DMS114 treated with DMSO at 0.1 percent for 48 hours (cell line): ENCODE results near the gene PATL1.
"Not testable (repeated sequence)": the region's sequence is repeated elsewhere in the genome, so short reads cannot be mapped to it uniquely, and the experiment has no call there.

Experiments used
- DNase-seq: peaks from one replicate; lab custom pipeline; 2025; ENCODE audit not compliant: unreplicated experiment; lab: John Stamatoyannopoulos, UW

Gene PATL1

DNA sequence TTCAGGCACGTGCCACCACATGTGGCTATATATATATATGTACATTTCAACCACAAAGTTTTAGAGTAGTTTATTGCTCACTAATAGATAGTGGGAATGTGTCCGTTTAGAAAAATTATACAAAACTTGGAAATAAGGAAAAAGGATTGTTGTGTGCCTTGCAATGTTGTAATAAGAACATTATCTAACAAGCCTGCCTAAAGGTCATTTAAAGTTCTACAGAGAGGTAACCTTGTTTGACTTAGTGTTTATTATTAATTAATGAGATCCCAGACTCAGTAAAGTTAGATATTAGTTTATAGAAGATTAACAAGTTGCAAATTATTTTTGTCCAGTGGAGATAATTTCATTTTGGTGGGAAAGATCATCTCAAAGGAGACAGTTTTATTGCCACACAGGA lies 5.5 kb upstream of the PATL1 start:
- no peak for DNase-seq

DNA sequence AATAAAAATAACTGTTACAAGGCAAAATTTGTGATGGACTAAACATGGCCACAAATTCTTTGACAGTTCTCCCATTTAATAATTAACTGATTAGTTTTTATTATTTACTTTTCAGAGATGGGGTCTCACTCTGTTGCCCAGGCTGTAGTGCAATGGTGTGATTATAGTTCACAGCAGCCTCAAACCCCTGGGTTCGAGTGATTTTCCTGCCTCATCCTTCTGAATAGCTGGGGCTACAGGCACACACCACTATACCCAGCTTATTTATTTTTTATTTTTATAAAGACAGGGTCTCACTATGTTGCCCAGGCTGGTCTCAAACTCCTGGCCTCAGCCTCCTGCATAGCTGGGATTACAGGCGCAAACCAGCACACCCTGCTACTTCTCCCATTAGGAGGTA lies 4.5 kb upstream of the PATL1 start:
- DNase-seq, result no peak

GRCh38 chr11:59671471-59671870 lies 2.6 kb upstream of the PATL1 start:
- DNase-seq, result no peak

GRCh38 chr11:59669611-59670009 lies 773 bp upstream of the PATL1 start:
- DNase-seq, result no peak

- no peak for DNase-seq
Observed at GRCh38 chr11:59668188-59668949, 468 bp downstream of the PATL1 start.

GRCh38 chr11:59667812-59668187 lies 1.0 kb downstream of the PATL1 start:
- no peak for DNase-seq

- no peak for DNase-seq
Observed at GRCh38 chr11:59666969-59667368, 1.9 kb downstream of the PATL1 start.

- DNase-seq, result no peak
Observed at GRCh38 chr11:59660621-59661020, 8.2 kb downstream of the PATL1 start.

DNA sequence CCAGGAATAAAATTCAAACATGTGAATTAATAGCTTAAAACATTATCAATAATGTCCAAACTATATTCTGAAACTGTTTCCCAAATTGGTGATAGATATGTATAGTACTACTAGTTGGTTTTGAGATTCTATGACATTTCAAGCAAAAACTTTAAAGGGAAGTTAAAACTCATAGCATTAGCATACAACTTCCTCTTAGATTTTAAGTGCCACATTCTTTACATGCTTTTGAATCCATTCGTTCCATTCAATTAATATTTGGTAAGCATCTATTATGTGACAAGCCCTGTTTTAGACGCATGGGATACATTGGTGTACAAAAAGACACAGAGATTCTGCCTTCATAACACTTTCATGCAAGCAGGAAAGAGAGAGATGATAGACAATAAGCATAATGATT lies 8.9 kb downstream of the PATL1 start:
- DNase-seq, result no peak

DNA sequence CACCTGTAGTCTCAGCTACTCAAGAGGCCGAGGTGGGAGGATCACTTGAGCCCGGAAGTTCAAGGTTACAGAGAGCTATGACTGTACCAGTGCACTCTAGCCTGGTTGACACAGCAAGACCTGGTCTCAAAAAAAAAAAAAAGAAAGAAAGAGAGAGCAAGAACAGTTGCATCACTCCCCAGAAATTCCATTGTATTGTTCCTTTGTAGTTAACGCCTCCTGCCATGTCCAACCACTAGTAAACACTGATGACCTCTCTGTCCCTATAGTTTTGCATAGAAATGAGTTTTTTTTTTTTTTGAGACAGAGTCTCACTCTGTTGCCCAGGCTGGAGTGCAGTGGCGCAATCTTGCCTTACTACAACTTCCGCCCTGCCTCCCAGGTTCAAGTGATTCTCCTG lies 10.8 kb downstream of the PATL1 start:
- no peak for DNase-seq

DNA sequence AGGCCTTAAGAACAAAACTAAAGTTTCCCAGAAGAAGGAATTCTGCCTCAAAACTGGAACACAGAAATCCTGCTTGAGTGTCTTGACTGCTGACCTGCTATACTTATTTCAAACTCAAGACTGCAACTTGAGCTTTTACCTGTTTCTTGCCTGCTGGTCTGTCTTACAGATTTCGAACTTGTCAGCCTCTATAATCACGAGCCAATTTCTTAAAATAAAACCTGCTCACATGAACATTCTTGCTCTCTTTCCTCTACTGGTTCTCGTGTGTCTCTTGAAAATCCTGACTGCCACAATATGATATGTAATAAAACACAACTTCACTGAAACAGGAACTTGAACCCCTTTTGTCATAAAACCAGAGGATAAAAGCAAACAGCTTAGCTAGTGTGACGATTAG lies 13.9 kb downstream of the PATL1 start:
- no peak for DNase-seq

GRCh38 chr11:59647245-59647980 lies 21.4 kb downstream of the PATL1 start:
- DNase-seq, result no peak

DNA sequence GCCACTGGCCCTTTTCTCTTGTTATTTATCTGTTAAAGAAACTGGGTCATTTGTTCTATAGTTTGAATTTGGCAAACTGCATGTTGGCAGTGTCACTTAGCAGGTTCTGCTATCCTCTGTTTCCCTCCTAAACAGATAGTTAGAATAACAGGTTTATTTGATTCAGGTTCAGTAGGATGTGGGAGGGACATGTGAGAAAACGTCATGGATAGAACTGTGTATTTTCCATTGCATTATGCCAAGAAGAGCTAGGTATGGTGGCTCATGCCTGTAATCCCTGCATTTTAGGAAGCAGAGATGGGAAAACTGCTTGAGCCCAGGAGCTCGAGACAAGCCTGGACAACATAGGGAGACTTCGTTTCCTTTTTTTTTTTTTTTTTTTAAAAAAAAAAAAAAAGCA lies 24.3 kb downstream of the PATL1 start:
- DNase-seq, result no peak

GRCh38 chr11:59643390-59643789 lies 25.4 kb downstream of the PATL1 start:
- no peak for DNase-seq

- no peak for DNase-seq
Observed at GRCh38 chr11:59641156-59641555, 27.7 kb downstream of the PATL1 start.

GRCh38 chr11:59630493-59630892 lies 38.3 kb downstream of the PATL1 start:
- DNase-seq, result no peak

DNA sequence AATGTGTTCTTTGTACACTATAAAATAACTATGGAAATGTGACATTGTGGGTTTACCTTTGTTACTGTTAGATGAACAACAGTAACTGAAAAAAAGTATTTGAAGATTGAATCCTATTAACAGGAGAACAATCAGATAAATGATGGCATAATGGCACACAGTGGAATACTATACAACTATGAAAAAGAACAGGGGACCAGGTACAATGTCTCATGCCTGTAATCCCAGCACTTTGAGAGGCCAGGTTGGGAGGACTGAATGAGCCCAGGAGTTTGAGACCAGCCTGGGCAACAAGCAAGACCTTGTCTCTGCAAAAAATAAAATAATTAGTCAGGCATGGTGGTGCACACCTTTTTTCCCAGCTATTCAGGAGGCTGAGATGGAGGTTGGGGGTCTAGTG lies 38.8 kb downstream of the PATL1 start:
- DNase-seq, result no peak

DNA sequence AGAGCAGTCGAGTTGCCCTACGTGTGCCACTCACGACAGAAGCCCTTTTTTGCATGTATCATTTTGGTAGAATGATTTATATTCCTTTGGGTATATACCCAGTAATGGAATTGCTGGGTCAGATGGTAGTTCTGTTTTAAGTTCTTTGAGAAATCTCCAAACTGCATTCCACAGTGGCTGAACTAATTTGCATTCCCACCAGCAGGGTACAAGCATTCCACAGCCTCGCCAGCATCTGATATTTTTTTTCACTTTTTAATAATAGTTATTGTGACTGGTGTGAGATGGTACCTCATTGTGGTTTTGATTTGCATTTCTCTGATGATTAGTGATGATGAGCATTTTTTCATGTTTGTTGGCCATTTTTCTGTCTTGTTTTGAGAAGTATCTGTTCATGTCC lies 41.9 kb downstream of the PATL1 start:
- not testable (repeated sequence) for DNase-seq

- DNase-seq, result no peak
Observed at GRCh38 chr11:59625703-59626102, 43.1 kb downstream of the PATL1 start.

DNA sequence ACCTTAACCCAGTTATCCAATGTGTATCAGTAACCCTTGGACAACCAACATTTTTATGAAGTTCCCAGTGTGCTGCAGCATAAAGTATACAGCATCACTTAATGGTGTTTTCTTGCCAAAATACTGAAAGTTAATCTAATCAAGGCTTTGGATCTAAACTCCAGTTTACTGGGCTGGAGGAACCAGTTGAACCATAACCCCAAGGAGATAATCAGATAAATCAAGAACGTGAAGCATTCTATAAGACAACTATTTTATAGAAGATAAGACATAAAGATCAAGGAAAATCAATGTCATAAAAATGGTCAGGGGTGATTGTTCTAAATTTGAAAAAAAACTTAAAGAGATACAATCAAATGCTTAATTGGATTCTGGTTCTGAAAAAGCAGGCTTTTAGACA lies 51.0 kb downstream of the PATL1 start:
- DNase-seq, result no peak

- no peak for DNase-seq
Observed at GRCh38 chr11:59616396-59616982, 52.3 kb downstream of the PATL1 start.

DNA sequence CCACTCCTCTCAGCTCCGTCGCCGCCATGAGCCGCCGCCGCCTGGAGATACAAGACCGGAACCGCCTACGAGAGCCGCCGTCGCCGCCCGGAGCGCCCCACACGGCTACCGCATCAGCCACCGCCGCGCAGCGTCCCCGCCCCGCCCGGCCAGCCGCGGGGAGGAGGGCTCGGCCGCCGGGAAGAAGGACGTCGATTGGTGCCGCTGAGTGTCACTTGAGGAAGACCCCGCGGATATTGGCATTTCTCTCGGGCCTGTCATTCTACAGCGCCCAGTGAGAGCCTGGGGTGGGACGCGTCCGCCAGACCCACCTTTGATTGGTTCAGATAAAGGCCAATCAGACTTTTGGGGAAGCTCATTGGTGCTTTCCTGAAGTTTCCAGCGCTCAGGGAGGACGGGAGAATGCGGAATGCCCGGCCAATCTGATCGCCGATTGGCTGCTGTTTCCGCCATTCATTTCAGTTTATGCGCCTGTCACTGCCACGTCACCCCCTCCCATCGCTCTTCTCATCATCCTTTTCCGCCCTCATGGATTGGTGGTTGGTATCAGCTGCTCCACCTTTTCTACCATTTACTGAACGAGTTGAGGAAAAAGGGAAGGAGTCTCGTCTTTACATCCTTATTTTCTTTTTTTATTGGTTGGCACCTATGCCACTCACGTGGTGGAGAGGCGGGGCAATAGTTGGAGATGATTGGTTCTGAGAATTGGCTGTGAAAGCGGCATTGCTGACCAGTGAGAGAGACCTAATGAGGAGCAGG lies 53.0 kb downstream of the PATL1 start, which contains the start of gene OSBP:
TSS of gene OSBP (minus strand) at position 138 of the 759 bp plus-strand sequence. CDS start at position 28, 110 bp downstream.
- peak; percentile 95 for DNase-seq
